Neural progenitor cell (in vitro differentiated cells): Measurements from ENCODE around the gene WWOX. TPM values are rescaled to one million over a fixed set of nuclear protein-coding genes. Genes with fewer than 3 reads are reported as not detected.

ENCODE experiments used
- DNase-seq: peaks from one replicate; pipeline ENCODE4 v3.0.0-alpha.2; 2016; ENCODE audit warnings: low spot score
- H2AFZ ChIP-seq: fragments of 200-600 bp; sonication (generic); replicated peaks from 2 replicates; pipeline ENCODE4 v1.6.1; 2016; ENCODE audit warnings: antibody characterized with exemption
- H3F3A ChIP-seq: fragments of 200-600 bp; sonication (generic); 2 replicates; pipeline ENCODE4 v1.6.1; 2016; ENCODE audit warnings: antibody characterized with exemption, low read depth
- H3K27ac ChIP-seq: fragments of 200-600 bp; sonication (generic); 2 replicates; pipeline ENCODE4 v1.5.1; 2016; ENCODE audit warnings: mild to moderate bottlenecking
- H3K27me3 ChIP-seq: fragments of 200-600 bp; sonication (generic); 2 replicates; pipeline ENCODE4 v1.6.1; 2016; ENCODE audit warnings: mild to moderate bottlenecking, moderate library complexity
- H3K36me3 ChIP-seq: fragments of 200-600 bp; sonication (generic); 2 replicates; pipeline ENCODE4 v1.5.1; 2016
- H3K4me1 ChIP-seq: fragments of 200-600 bp; sonication (generic); 2 replicates; pipeline ENCODE4 v1.6.1; 2016; ENCODE audit warnings: mixed run types
- H3K4me2 ChIP-seq: fragments of 200-600 bp; sonication (generic); 2 replicates; pipeline ENCODE4 v1.6.1; 2016
- H3K4me3 ChIP-seq: fragments of 200-600 bp; sonication (generic); 2 replicates; pipeline ENCODE4 v1.5.1; 2016
- H3K79me2 ChIP-seq: fragments of 200-600 bp; sonication (generic); 2 replicates; pipeline ENCODE4 v1.6.1; 2016; ENCODE audit warnings: low read depth
- H3K9ac ChIP-seq: fragments of 200-600 bp; sonication (generic); 2 replicates; pipeline ENCODE4 v1.6.1; 2016
- H3K9me3 ChIP-seq: fragments of 200-600 bp; sonication (generic); 2 replicates; pipeline ENCODE4 v1.5.1; 2016; ENCODE audit warnings: low read depth
- H4K20me1 ChIP-seq: fragments of 200-600 bp; sonication (generic); 2 replicates; pipeline ENCODE4 v1.6.1; 2016; ENCODE audit warnings: low read depth
- H3K27ac Mint-ChIP-seq: 3 replicates; pipeline ENCODE4 v1.8.0; 2021; ENCODE audit warnings: mixed read lengths
- H3K27me3 Mint-ChIP-seq: 2 replicates; pipeline ENCODE4 v1.8.0; 2022; ENCODE audit warnings: low read depth, mild to moderate bottlenecking, inconsistent platforms, moderate library complexity, mixed read lengths; ENCODE audit not compliant: insufficient read depth
- H3K36me3 Mint-ChIP-seq: 3 replicates; pipeline ENCODE4 v1.8.0; 2021; ENCODE audit warnings: mixed read lengths
- H3K4me1 Mint-ChIP-seq: 3 replicates; pipeline ENCODE4 v1.8.0; 2021; ENCODE audit warnings: mixed read lengths
- H3K4me3 Mint-ChIP-seq: 3 replicates; pipeline ENCODE4 v1.8.0; 2021; ENCODE audit warnings: mild to moderate bottlenecking, moderate library complexity, mixed read lengths
- H3K9me3 Mint-ChIP-seq: 3 replicates; pipeline ENCODE4 v1.8.0; 2020; ENCODE audit warnings: mixed read lengths
- EZH2 ChIP-seq: fragments of 200-600 bp; sonication (generic); IDR thresholded peaks from 2 replicates; pipeline ENCODE4 v1.6.1; 2017; ENCODE audit warnings: antibody characterized with exemption, mild to moderate bottlenecking, moderate library complexity
- EZH2phosphoT487 ChIP-seq: fragments of 200-600 bp; sonication (generic); IDR thresholded peaks from 2 replicates; pipeline ENCODE4 v1.6.1; 2017; ENCODE audit warnings: antibody characterized with exemption
- total RNA-seq: library from RNA; depleted of rRNA; stranded (reverse); fragments of >200 nt; gene quantifications from 2 replicates; pipeline ENCODE4 v1.2.3, GENCODE V29; 2015; ENCODE audit warnings: low replicate concordance
- TF ChIP-seq, protein P1 (sequence below): fragments of 200-600 bp; sonication (generic); IDR thresholded peaks from 2 replicates; pipeline ENCODE4 v1.5.1; 2017; ENCODE audit warnings: antibody characterized with exemption, mild to moderate bottlenecking

WWOX gene
- total RNA-seq, 1 donor from 2014 or later, result 63.7 TPM

DNA sequence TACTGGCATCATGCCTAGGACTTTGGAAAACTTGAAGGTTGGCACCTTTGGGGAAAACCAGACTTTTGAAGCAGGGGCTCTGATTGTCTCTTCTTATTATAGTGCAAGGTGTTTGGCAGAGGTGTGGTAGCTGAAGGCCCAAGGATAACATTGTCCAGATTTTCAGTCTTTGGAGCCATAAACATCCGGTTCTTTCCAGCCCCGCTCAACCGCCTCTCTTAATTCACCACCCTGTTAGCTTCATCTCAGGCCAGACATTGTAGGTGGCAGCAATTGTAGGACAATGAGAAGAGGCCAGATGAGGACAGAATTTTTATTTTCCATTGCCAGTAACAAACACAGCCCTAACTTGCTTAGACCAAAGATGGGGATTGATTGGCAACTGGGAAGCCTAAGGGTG, 851.3 kb downstream of the WWOX start:
- Histone ChIP-seq H3K4me1 (peaks cover 18% of the 10 kb centered on the region), H3K27me3 (no peaks in the 10 kb centered on the region), H4K20me1 (no peaks in the 10 kb centered on the region), H3K36me3 (no peaks in the 10 kb centered on the region), H3K27ac (no peak overlapping the region), H2AFZ (no peak overlapping the region), H3K4me3 (no peak overlapping the region), H3K9me3 (no peaks in the 10 kb centered on the region), H3K4me2 (no peak overlapping the region), H3K79me2 (no peaks in the 10 kb centered on the region), H3K9ac (no peak overlapping the region), H3F3A (peaks cover 4% of the 10 kb centered on the region)
- H3K9me3 Mint-ChIP-seq, result peaks cover 3% of the 10 kb centered on the region
- DNase-seq, result no peak
- H3K4me3 Mint-ChIP-seq, result no peak overlapping the region
- no peaks in the 10 kb centered on the region for H3K36me3 Mint-ChIP-seq
- no peak for TF ChIP-seq EZH2phosphoT487
- H3K27me3 Mint-ChIP-seq, result peaks cover 4% of the 10 kb centered on the region
- H3K27ac Mint-ChIP-seq, result no peak overlapping the region
- H3K4me1 Mint-ChIP-seq, result peaks cover 18% of the 10 kb centered on the region

DNA sequence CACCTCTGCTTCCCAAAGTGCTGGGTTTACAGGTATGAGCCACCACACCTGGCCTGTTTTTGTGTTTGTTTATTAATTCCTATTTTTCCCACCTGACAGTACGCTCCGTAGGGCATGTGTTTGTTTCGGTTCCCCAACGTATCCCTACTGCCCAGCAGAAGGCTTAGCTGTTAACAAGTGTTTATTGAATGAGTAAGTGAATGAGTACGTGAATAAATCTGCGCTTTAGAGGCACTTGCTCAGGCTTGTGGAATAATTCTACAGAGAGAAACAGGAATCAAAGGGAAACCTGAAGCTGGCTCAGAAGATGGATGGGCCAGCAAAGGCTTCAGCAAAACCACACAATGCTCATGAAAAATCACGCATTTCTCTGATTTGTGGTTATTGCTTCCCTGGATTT, 853.2 kb downstream of the WWOX start:
- TF ChIP-seq EZH2 (no peak), EZH2phosphoT487 (no peak)
- TF ChIP-seq, protein P1, sequence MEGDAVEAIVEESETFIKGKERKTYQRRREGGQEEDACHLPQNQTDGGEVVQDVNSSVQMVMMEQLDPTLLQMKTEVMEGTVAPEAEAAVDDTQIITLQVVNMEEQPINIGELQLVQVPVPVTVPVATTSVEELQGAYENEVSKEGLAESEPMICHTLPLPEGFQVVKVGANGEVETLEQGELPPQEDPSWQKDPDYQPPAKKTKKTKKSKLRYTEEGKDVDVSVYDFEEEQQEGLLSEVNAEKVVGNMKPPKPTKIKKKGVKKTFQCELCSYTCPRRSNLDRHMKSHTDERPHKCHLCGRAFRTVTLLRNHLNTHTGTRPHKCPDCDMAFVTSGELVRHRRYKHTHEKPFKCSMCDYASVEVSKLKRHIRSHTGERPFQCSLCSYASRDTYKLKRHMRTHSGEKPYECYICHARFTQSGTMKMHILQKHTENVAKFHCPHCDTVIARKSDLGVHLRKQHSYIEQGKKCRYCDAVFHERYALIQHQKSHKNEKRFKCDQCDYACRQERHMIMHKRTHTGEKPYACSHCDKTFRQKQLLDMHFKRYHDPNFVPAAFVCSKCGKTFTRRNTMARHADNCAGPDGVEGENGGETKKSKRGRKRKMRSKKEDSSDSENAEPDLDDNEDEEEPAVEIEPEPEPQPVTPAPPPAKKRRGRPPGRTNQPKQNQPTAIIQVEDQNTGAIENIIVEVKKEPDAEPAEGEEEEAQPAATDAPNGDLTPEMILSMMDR, result no peak

DNA sequence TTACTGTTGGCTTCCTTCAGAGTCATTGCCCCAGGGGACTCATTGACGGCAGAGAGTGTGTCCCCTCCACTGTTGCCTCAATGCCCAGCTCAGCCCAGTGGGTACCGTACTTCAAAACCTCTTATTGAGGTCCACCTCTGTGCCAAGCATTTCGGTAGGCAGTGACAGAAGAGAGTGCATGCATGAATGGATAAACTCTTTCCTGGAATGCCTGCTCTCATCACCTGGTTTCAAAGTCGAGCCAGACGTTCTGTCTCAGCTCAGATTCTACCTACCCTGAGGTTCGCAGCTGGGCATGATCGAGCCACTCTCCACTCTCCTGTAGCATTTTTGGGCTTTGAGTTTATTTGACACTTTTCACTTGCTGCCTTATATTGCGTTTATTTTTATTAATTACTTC, 854.1 kb downstream of the WWOX start:
- peaks cover 24% of the 10 kb centered on the region for H3F3A ChIP-seq
- no peaks in the 10 kb centered on the region for H3K36me3 Mint-ChIP-seq
- no peak overlapping the region for H3K9ac ChIP-seq
- H3K27me3 ChIP-seq, result no peaks in the 10 kb centered on the region
- no peak overlapping the region for H3K4me3 ChIP-seq
- peaks cover 26% of the 10 kb centered on the region for H3K4me1 Mint-ChIP-seq
- H3K9me3 ChIP-seq, result no peaks in the 10 kb centered on the region
- no peak for TF ChIP-seq EZH2phosphoT487
- TF ChIP-seq EZH2, result no peak
- TF ChIP-seq, protein P1, result no peak
- DNase-seq, result no peak
- H3K79me2 ChIP-seq, result no peaks in the 10 kb centered on the region
- peaks cover 30% of the 10 kb centered on the region for H3K4me1 ChIP-seq
- H3K4me3 Mint-ChIP-seq, result no peak overlapping the region
- H3K27me3 Mint-ChIP-seq, result peaks cover 2% of the 10 kb centered on the region
- no peak overlapping the region for H3K4me2 ChIP-seq
- H3K9me3 Mint-ChIP-seq, result peaks cover 3% of the 10 kb centered on the region
- H3K36me3 ChIP-seq, result no peaks in the 10 kb centered on the region
- H4K20me1 ChIP-seq, result no peaks in the 10 kb centered on the region
- no peak overlapping the region for H2AFZ ChIP-seq
- no peak overlapping the region for H3K27ac Mint-ChIP-seq
- no peak overlapping the region for H3K27ac ChIP-seq

More for the DNA sequence above, 853.2 kb downstream of the WWOX start:
- peaks cover 19% of the 10 kb centered on the region for H3K4me1 Mint-ChIP-seq
- H3K4me3 Mint-ChIP-seq, result no peak overlapping the region
- no peak for DNase-seq
- Histone ChIP-seq H2AFZ (no peak overlapping the region), H3K27me3 (no peaks in the 10 kb centered on the region), H3K9me3 (no peaks in the 10 kb centered on the region), H3K27ac (no peak overlapping the region), H3K4me2 (no peak overlapping the region), H3K79me2 (no peaks in the 10 kb centered on the region), H3K4me1 (peaks cover 23% of the 10 kb centered on the region), H3F3A (peaks cover 18% of the 10 kb centered on the region), H3K36me3 (no peaks in the 10 kb centered on the region), H4K20me1 (no peaks in the 10 kb centered on the region), H3K4me3 (no peak overlapping the region), H3K9ac (no peak overlapping the region)
- peaks cover 3% of the 10 kb centered on the region for H3K9me3 Mint-ChIP-seq
- peaks cover 4% of the 10 kb centered on the region for H3K27me3 Mint-ChIP-seq
- H3K27ac Mint-ChIP-seq, result no peak overlapping the region
- H3K36me3 Mint-ChIP-seq, result no peaks in the 10 kb centered on the region

DNA sequence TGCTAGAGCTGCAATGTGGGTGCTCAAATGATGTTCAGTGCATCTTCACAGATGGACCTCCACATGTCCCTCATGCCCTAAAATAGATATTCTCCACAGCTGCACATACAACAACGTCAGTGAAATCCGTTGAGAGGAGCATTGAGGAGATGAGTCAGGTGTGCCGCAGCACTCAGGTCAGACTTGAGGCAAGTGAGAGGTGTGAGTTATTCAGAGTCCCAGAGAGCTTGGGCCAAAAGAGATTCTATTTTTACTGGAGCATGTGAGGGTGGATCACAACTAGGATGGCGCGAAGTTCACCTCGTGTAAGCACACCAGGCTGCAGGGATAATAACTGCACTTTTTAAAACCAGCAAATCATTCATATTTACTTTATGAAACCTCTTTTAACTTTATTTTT, 855.8 kb downstream of the WWOX start:
- Histone ChIP-seq H3K9me3 (no peaks in the 10 kb centered on the region), H3K4me1 (peaks cover 33% of the 10 kb centered on the region), H4K20me1 (no peaks in the 10 kb centered on the region), H3K36me3 (no peaks in the 10 kb centered on the region), H2AFZ (no peak overlapping the region), H3K27ac (no peak overlapping the region), H3K4me3 (no peak overlapping the region), H3K9ac (no peak overlapping the region), H3K4me2 (no peak overlapping the region), H3K79me2 (no peaks in the 10 kb centered on the region), H3K27me3 (no peaks in the 10 kb centered on the region), H3F3A (peaks cover 24% of the 10 kb centered on the region)
- Mint-ChIP-seq H3K9me3 (peaks cover under 1% of the 10 kb centered on the region), H3K4me3 (no peak overlapping the region), H3K36me3 (no peaks in the 10 kb centered on the region), H3K27ac (no peak overlapping the region), H3K4me1 (peaks cover 28% of the 10 kb centered on the region), H3K27me3 (peaks cover 2% of the 10 kb centered on the region)
- TF ChIP-seq EZH2, result no peak
- TF ChIP-seq, protein P1, result no peak
- TF ChIP-seq EZH2phosphoT487, result no peak
- no peak for DNase-seq
